Endothelial cell of umbilical vein (primary cell): Measurements from ENCODE around the gene PSMA1. TPM values are rescaled to one million over a fixed set of nuclear protein-coding genes. Genes with fewer than 3 reads are reported as not detected.

Experiments used
- BruUV-seq: library from RNA; stranded (reverse); fragments of 400-500 nt; replicated peaks from 2 replicates; lab custom pipeline; 2021; lab: Mats Ljungman, UMichigan
- CTCF ChIA-PET: fragments of 300-600, 350-600 bp; sonication (Branson Sonifier 250); formaldehyde crosslinking; loops from one replicate; lab custom pipeline; 2021; ENCODE audit warnings: antibody characterized with exemption, inconsistent platforms; lab: Charles Lee
- POLR2A ChIA-PET: fragments of 300-600, 350-600 bp; sonication (Branson Sonifier 250); formaldehyde crosslinking; loops from one replicate; lab custom pipeline; 2021; ENCODE audit warnings: antibody characterized with exemption, inconsistent platforms; lab: Charles Lee
- DNase-seq: peaks from one replicate; pipeline ENCODE4 v3.0.0-alpha.2; 2011; ENCODE audit warnings: low read depth, low spot score
- FAIRE-seq: peaks from 2 replicates; lab custom pipeline; 2011; peaks lifted over from hg19 to GRCh38; lab: Jason Lieb, UNC
- H2AFZ ChIP-seq: 2 replicates; pipeline ENCODE4 v1.6.0; 2012; ENCODE audit warnings: low read depth, low read length, control low read depth, inconsistent platforms
- H3K27ac ChIP-seq: 2 replicates; pipeline ENCODE4 v1.5.1; 2011; ENCODE audit warnings: low read depth, mild to moderate bottlenecking, control low read depth, low read length, moderate library complexity; ENCODE audit not compliant: insufficient read depth
- H3K27me3 ChIP-seq, 2 experiments: 2 replicates each; pipeline versions ENCODE4 v1.6.0 to v1.6.1; 2011; ENCODE audit warnings: low read length in 2 of 2, mixed read lengths in 1 of 2; ENCODE audit not compliant: control insufficient read depth in 2 of 2, insufficient read depth in 2 of 2
- H3K36me3 ChIP-seq, 2 experiments: 2 replicates in 1 of 2; 3 replicates in 1 of 2; pipeline ENCODE4 v1.5.1; 2011; ENCODE audit warnings: low read length in 2 of 2, mild to moderate bottlenecking in 1 of 2, moderate library complexity in 1 of 2; ENCODE audit not compliant: control insufficient read depth in 2 of 2, insufficient read depth in 2 of 2; ENCODE audit errors: extremely low read depth in 1 of 2
- H3K4me1 ChIP-seq: 3 replicates; pipeline ENCODE4 v1.5.1; 2011; ENCODE audit warnings: mild to moderate bottlenecking, low read length; ENCODE audit not compliant: control insufficient read depth, insufficient read depth; ENCODE audit errors: extremely low read depth
- H3K4me2 ChIP-seq: 2 replicates; pipeline ENCODE4 v1.6.1; 2011; ENCODE audit warnings: low read length, control low read depth, mixed read lengths; ENCODE audit not compliant: insufficient read depth
- H3K4me3 ChIP-seq, 3 experiments: fragments of 200-600 bp in 1 of 3; sonication (generic), shearing (Covaris generic) in 1 of 3; replicated peaks in 1 of 3; 2 replicates each; pipeline ENCODE4 v1.5.1; 2011 to 2016; ENCODE audit warnings: control low read depth in 3 of 3, low read length in 3 of 3, mild to moderate bottlenecking in 2 of 3, inconsistent platforms in 1 of 3, low read depth in 1 of 3, moderate library complexity in 1 of 3; ENCODE audit not compliant: insufficient read depth in 1 of 3
- H3K79me2 ChIP-seq: 2 replicates; pipeline ENCODE4 v1.6.0; 2012; ENCODE audit warnings: low read length, inconsistent platforms; ENCODE audit not compliant: control insufficient read depth, insufficient read depth
- H3K9ac ChIP-seq: replicated peaks from 2 replicates; pipeline ENCODE3; 2011; ENCODE audit warnings: low read length, control low read depth; ENCODE audit not compliant: insufficient read depth; ENCODE audit errors: extremely low read depth
- H3K9me1 ChIP-seq: replicated peaks from 3 replicates; pipeline ENCODE4 v1.6.0; 2011; ENCODE audit warnings: mild to moderate bottlenecking, low read length; ENCODE audit not compliant: control insufficient read depth, insufficient read depth; ENCODE audit errors: extremely low read depth
- H3K9me3 ChIP-seq: replicated peaks from 2 replicates; pipeline ENCODE4 v1.5.1; 2012; ENCODE audit warnings: low read length, inconsistent platforms; ENCODE audit not compliant: control insufficient read depth, insufficient read depth
- H4K20me1 ChIP-seq: replicated peaks from 2 replicates; pipeline ENCODE3; 2011; ENCODE audit warnings: mild to moderate bottlenecking, low read length; ENCODE audit not compliant: control insufficient read depth, insufficient read depth; ENCODE audit errors: extremely low read depth
- EZH2 ChIP-seq: IDR thresholded peaks from 2 replicates; pipeline ENCODE4 v1.6.1; 2012; ENCODE audit warnings: borderline replicate concordance, low read depth, mild to moderate bottlenecking, moderate library complexity, low read length, inconsistent platforms; ENCODE audit not compliant: severe bottlenecking
- FOS ChIP-seq: IDR thresholded peaks from 2 replicates; pipeline ENCODE4 v1.6.1; 2011; ENCODE audit warnings: mild to moderate bottlenecking, low read length, moderate library complexity, borderline replicate concordance; ENCODE audit not compliant: insufficient read depth
- GATA2 ChIP-seq: IDR thresholded peaks from 2 replicates; pipeline ENCODE4 v1.7.0; 2011; ENCODE audit warnings: low read depth, mild to moderate bottlenecking, moderate library complexity, mixed read lengths, low read length; ENCODE audit not compliant: insufficient read length, insufficient read depth
- JUN ChIP-seq: IDR thresholded peaks from 2 replicates; pipeline ENCODE4 v1.6.1; 2011; ENCODE audit warnings: borderline replicate concordance, low read depth; ENCODE audit not compliant: insufficient read length, insufficient read depth
- MYC ChIP-seq: IDR thresholded peaks from one replicate; pipeline ENCODE4 v1.6.1; 2011; ENCODE audit warnings: mild to moderate bottlenecking, low read depth, low read length
- POLR2A ChIP-seq: IDR thresholded peaks from 2 replicates; pipeline ENCODE4 v1.6.1; 2012; ENCODE audit warnings: low read depth, mild to moderate bottlenecking, control low read depth, low read length
- POLR2AphosphoS5 ChIP-seq: IDR thresholded peaks from 2 replicates; pipeline ENCODE4 v1.6.1; 2012; ENCODE audit warnings: low read depth, mild to moderate bottlenecking, control low read depth, low read length, moderate library complexity; ENCODE audit not compliant: insufficient read depth
- dilution Hi-C: fragments of 300-500 bp; cut with MboI; formaldehyde crosslinking; loops from one replicate; pipeline ENCODE4 v1.15.0; 2019; ENCODE audit warnings: low sequenced_read_pairs; ENCODE audit not compliant: extremely low pct_ligation_motif_present
- intact Hi-C: fragments of 100-400 bp; cut with micrococcal nuclease; formaldehyde crosslinking; loops from one replicate; pipeline ENCODE4 v1.10.0; 2022
- polyA plus RNA-seq, 4 experiments: library from polyadenylated mRNA; depleted of rRNA in 3 of 4; stranded (reverse) in 3 of 4; unstranded in 1 of 4; fragments of >200 nt; gene quantifications; 2 replicates each; pipeline versions ENCODE4 v1.2.1 to v1.2.3, GENCODE V29; 2011 to 2012; ENCODE audit warnings: missing spikeins in 1 of 4
- total RNA-seq: library from RNA; stranded (reverse); gene quantifications from 2 replicates; pipeline ENCODE4 v1.2.3, GENCODE V29; 2021
- TF ChIP-seq, protein P1 (sequence below): IDR thresholded peaks from 2 replicates; pipeline ENCODE4 v1.6.1; 2011; ENCODE audit not compliant: insufficient read depth, insufficient read length
- TF ChIP-seq, protein P2 (sequence below), 2 donors: IDR thresholded peaks; 1 replicate in 1 of 2; 2 replicates in 1 of 2; pipeline ENCODE4 v1.5.1; 2011; ENCODE audit warnings: low read length in 2 of 2, mild to moderate bottlenecking in 2 of 2, moderate library complexity in 2 of 2, control low read depth in 1 of 2, inconsistent platforms in 1 of 2, low read depth in 1 of 2; ENCODE audit not compliant: insufficient read depth in 1 of 2; ENCODE audit errors: extremely low read depth in 1 of 2

Gene PSMA1
- total and polyA plus RNA-seq, 2 donors (not counting 3 experiments of a cell fraction or from before 2014, with no cell fraction given) = 194 to 220 TPM

DNA sequence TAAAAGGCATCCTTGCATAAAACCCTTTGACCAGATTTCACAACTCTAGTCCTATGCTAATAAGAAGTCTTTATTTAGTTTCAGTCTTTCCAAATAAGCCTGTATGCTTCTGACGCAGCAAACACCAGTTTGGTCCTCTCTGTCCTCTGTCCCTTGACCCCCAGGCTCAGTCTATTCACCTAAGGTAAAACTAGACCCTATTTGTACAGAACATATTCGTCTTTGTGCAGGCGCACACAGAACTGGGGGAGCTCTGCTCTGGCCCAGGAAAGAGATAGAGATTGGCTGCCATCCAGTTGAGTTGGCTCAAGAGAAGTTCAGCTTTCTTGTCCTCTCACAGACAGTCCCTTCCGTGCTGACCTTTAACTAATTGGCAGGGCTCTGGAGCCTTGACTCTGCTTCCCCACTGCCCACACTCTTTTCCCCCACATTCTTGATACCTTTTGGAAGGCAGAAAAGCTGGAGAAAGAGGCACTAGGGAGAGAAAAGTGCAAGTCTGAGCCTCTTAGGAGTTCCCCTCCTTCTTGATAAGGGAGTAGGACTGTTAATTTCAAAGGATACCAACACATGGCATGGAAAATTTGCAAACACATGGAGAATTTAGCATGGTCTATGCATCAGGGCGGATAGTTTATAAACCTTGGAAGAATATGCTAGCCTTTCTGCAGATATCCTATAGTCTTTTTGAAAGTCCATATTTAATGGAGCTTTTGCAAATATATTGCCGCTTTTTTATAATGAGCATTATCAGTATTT is 21.2 kb upstream of the PSMA1 start:
- Histone ChIP-seq H3K4me1 (no peaks in the 10 kb centered on the region), H3K27ac (no peak overlapping the region), H4K20me1 (no peaks in the 10 kb centered on the region), H2AFZ (no peak overlapping the region), H3K4me2 (no peak overlapping the region), H3K36me3 (no peaks in the 10 kb centered on the region), H3K79me2 (no peaks in the 10 kb centered on the region), H3K9me3 (no peaks in the 10 kb centered on the region), H3K4me3 (no peak overlapping the region), H3K9me1 (no peaks in the 10 kb centered on the region), H3K9ac (no peak overlapping the region), H3K27me3 (peaks cover 9 to 15% of the 10 kb centered on the region in 2 experiments)
- no peak for DNase-seq
- intact Hi-C loops = no loop called here
- POLR2A ChIA-PET = no interaction called here
- dilution Hi-C loops = no loop called here
- no peak for TF ChIP-seq JUN
- no peak for TF ChIP-seq FOS
- no peak for TF ChIP-seq GATA2
- TF ChIP-seq, protein P1, sequence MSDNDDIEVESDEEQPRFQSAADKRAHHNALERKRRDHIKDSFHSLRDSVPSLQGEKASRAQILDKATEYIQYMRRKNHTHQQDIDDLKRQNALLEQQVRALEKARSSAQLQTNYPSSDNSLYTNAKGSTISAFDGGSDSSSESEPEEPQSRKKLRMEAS = no peak
- TF ChIP-seq POLR2A = no peak
- TF ChIP-seq POLR2AphosphoS5 = no peak
- TF ChIP-seq MYC = no peak
- TF ChIP-seq EZH2 = no peak
- TF ChIP-seq, protein P2, sequence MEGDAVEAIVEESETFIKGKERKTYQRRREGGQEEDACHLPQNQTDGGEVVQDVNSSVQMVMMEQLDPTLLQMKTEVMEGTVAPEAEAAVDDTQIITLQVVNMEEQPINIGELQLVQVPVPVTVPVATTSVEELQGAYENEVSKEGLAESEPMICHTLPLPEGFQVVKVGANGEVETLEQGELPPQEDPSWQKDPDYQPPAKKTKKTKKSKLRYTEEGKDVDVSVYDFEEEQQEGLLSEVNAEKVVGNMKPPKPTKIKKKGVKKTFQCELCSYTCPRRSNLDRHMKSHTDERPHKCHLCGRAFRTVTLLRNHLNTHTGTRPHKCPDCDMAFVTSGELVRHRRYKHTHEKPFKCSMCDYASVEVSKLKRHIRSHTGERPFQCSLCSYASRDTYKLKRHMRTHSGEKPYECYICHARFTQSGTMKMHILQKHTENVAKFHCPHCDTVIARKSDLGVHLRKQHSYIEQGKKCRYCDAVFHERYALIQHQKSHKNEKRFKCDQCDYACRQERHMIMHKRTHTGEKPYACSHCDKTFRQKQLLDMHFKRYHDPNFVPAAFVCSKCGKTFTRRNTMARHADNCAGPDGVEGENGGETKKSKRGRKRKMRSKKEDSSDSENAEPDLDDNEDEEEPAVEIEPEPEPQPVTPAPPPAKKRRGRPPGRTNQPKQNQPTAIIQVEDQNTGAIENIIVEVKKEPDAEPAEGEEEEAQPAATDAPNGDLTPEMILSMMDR (IDR thresholded peaks at IDR 0.05; ENCODE audit: extremely low read depth in 1 of 2, insufficient read depth in 1 of 2, low read depth in 1 of 2, low read length in 2 of 2) = no peak
- no peak for FAIRE-seq
- CTCF ChIA-PET = interaction anchor here (1.0 to 2.3 kb wide), 5 partner anchors 9 to 465 kb away, joined by 3 to 10 read pairs (median 4); no protein-coding TSS in a partner anchor
- no TSS peak for BruUV-seq
